Measurements from ENCODE around the gene IRAK1. TPM values are rescaled to one million over a fixed set of nuclear protein-coding genes. Genes with fewer than 3 reads are reported as not detected.

Gene IRAK1
- polyA plus RNA-seq, 1 donor from 2014 or later = 6.8 TPM

DNA sequence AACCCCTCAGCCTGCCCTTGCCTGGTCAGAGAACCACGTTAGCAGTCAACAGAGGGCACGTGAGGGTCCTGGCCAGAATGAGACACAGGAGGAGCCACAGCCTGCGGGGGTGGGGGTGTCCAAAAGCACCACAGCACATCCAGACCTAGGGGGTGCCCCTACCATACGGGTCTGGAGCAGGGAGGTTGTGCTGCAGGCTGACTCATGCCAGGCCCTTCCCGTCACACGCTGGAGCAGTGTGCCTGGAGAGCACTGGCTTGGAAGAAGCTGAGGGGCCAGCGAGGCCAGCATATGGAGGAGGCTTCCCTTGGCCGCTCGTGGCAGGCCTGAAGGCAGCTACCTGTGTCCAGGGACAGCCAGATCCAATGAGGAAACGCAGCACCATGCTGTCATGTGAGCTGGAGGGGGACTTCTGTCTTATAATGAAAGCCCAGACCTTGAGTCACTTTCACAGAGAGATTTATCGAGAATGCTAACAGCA, 1.5 kb upstream of the IRAK1 start:
- no peaks in the 10 kb centered on the region for H3K79me2 ChIP-seq (replicated peaks; ENCODE audit: insufficient read depth, low read length)
- H3F3A ChIP-seq (ENCODE audit: insufficient read depth, low read length, poor library complexity, severe bottlenecking) = no peaks in the 10 kb centered on the region
- no peak overlapping the region for H3K9ac ChIP-seq (ENCODE audit: low read length)
- no peak overlapping the region for H2AFZ ChIP-seq (ENCODE audit: low read depth, low read length)
- TF ChIP-seq POLR2AphosphoS5 (IDR thresholded peaks at IDR 0.05) = no peak
- TF ChIP-seq, protein P1, sequence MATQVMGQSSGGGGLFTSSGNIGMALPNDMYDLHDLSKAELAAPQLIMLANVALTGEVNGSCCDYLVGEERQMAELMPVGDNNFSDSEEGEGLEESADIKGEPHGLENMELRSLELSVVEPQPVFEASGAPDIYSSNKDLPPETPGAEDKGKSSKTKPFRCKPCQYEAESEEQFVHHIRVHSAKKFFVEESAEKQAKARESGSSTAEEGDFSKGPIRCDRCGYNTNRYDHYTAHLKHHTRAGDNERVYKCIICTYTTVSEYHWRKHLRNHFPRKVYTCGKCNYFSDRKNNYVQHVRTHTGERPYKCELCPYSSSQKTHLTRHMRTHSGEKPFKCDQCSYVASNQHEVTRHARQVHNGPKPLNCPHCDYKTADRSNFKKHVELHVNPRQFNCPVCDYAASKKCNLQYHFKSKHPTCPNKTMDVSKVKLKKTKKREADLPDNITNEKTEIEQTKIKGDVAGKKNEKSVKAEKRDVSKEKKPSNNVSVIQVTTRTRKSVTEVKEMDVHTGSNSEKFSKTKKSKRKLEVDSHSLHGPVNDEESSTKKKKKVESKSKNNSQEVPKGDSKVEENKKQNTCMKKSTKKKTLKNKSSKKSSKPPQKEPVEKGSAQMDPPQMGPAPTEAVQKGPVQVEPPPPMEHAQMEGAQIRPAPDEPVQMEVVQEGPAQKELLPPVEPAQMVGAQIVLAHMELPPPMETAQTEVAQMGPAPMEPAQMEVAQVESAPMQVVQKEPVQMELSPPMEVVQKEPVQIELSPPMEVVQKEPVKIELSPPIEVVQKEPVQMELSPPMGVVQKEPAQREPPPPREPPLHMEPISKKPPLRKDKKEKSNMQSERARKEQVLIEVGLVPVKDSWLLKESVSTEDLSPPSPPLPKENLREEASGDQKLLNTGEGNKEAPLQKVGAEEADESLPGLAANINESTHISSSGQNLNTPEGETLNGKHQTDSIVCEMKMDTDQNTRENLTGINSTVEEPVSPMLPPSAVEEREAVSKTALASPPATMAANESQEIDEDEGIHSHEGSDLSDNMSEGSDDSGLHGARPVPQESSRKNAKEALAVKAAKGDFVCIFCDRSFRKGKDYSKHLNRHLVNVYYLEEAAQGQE (IDR thresholded peaks at IDR 0.05; ENCODE audit: borderline replicate concordance) = no peak
- TF ChIP-seq TAF1 (IDR thresholded peaks at IDR 0.05; ENCODE audit: low read depth) = no peak
- TF ChIP-seq, protein P2, sequence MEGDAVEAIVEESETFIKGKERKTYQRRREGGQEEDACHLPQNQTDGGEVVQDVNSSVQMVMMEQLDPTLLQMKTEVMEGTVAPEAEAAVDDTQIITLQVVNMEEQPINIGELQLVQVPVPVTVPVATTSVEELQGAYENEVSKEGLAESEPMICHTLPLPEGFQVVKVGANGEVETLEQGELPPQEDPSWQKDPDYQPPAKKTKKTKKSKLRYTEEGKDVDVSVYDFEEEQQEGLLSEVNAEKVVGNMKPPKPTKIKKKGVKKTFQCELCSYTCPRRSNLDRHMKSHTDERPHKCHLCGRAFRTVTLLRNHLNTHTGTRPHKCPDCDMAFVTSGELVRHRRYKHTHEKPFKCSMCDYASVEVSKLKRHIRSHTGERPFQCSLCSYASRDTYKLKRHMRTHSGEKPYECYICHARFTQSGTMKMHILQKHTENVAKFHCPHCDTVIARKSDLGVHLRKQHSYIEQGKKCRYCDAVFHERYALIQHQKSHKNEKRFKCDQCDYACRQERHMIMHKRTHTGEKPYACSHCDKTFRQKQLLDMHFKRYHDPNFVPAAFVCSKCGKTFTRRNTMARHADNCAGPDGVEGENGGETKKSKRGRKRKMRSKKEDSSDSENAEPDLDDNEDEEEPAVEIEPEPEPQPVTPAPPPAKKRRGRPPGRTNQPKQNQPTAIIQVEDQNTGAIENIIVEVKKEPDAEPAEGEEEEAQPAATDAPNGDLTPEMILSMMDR (IDR thresholded peaks at IDR 0.05; ENCODE audit: poor library complexity, severe bottlenecking) = no peak
- TF ChIP-seq SMC3 (conservative IDR thresholded peaks at IDR 0.05; ENCODE audit: poor library complexity) = no peak
- no peak for TF ChIP-seq MXI1 (conservative IDR thresholded peaks at IDR 0.05; ENCODE audit: poor library complexity, severe bottlenecking)
- no peak for TF ChIP-seq RAD21 (conservative IDR thresholded peaks at IDR 0.05)
- TF ChIP-seq EZH2 (IDR thresholded peaks at IDR 0.05; ENCODE audit: borderline replicate concordance, insufficient read depth, low read length, poor library complexity, severe bottlenecking) = no peak
- no peak for TF ChIP-seq EP300 (conservative IDR thresholded peaks at IDR 0.05; ENCODE audit: poor library complexity, severe bottlenecking)
- no peak overlapping the region for H3K27ac ChIP-seq (ENCODE audit: low read length)
- H3K9me3 ChIP-seq (ENCODE audit: low read length) = no peaks in the 10 kb centered on the region
- H3K4me3 ChIP-seq (ENCODE audit: low read length) = no peak overlapping the region
- H4K20me1 ChIP-seq (ENCODE audit: insufficient read depth) = no peaks in the 10 kb centered on the region
- no peaks in the 10 kb centered on the region for H3K9me2 ChIP-seq (ENCODE audit: insufficient read depth, low read length)
- no peak overlapping the region for H3K4me2 ChIP-seq (ENCODE audit: low read length)
- no peaks in the 10 kb centered on the region for H3K27me3 ChIP-seq (ENCODE audit: insufficient read depth, low read depth, low read length)
- H3K36me3 ChIP-seq (ENCODE audit: insufficient read depth, low read length) = no peaks in the 10 kb centered on the region

DNA sequence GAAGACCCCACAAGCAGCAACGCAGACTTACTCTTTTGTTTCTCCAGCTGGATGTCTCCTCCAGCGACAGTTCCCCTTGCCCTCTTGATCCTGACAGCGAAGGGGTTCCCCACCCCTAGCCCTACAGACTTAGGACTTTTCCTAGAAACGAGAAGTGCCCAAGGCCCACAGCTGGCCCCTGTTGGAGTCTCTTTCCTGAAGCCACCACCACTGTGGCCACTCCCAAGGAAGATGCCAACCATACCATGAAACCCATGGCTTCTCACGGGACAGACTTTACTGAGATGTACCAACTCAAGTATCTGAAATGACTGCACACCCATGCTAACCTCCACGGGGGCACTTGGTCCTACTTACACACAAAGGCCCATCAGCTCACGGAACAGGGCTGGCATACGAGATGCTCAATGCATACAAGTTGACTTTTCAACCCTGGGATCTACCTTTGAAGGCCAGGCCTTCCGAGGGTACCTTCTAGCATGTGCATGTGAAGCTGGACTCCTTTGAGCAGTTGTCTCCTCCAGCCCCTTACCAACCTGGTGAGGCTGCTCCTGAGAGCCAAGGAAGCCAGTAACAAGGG, 924 bp upstream of the IRAK1 start:
- Histone ChIP-seq H3K9me3 (ENCODE audit: low read length) (no peaks in the 10 kb centered on the region), H4K20me1 (ENCODE audit: insufficient read depth) (no peaks in the 10 kb centered on the region), H3K4me2 (ENCODE audit: low read length) (no peak overlapping the region), H3K9ac (ENCODE audit: low read length) (no peak overlapping the region), H3K79me2 (replicated peaks; ENCODE audit: insufficient read depth, low read length) (no peaks in the 10 kb centered on the region), H3K4me3 (ENCODE audit: low read length) (peak overlapping the region; percentile 31), H3K9me2 (ENCODE audit: insufficient read depth, low read length) (no peaks in the 10 kb centered on the region), H3K36me3 (ENCODE audit: insufficient read depth, low read length) (no peaks in the 10 kb centered on the region), H2AFZ (ENCODE audit: low read depth, low read length) (no peak overlapping the region), H3K27me3 (ENCODE audit: insufficient read depth, low read depth, low read length) (no peaks in the 10 kb centered on the region), H3F3A (ENCODE audit: insufficient read depth, low read length, poor library complexity, severe bottlenecking) (no peaks in the 10 kb centered on the region), H3K27ac (ENCODE audit: low read length) (no peak overlapping the region)
- TF ChIP-seq RAD21 (conservative IDR thresholded peaks at IDR 0.05) (no peak), EZH2 (IDR thresholded peaks at IDR 0.05; ENCODE audit: borderline replicate concordance, insufficient read depth, low read length, poor library complexity, severe bottlenecking) (no peak), TAF1 (IDR thresholded peaks at IDR 0.05; ENCODE audit: low read depth) (no peak), EP300 (conservative IDR thresholded peaks at IDR 0.05; ENCODE audit: poor library complexity, severe bottlenecking) (no peak), MXI1 (conservative IDR thresholded peaks at IDR 0.05; ENCODE audit: poor library complexity, severe bottlenecking) (no peak), POLR2AphosphoS5 (IDR thresholded peaks at IDR 0.05) (no peak), SMC3 (conservative IDR thresholded peaks at IDR 0.05; ENCODE audit: poor library complexity) (no peak)
- TF ChIP-seq, protein P2 (IDR thresholded peaks at IDR 0.05; ENCODE audit: poor library complexity, severe bottlenecking) = no peak
- TF ChIP-seq, protein P1 (IDR thresholded peaks at IDR 0.05; ENCODE audit: borderline replicate concordance) = no peak
